Cardiac muscle cell (in vitro differentiated cells and primary cell): ENCODE measurements around the gene PBRM1. TPM values are rescaled to one million over a fixed set of nuclear protein-coding genes. Genes with fewer than 3 reads are reported as not detected.

Experiments
- DNase-seq, 2 donors: peaks; one replicate each; pipeline versions ENCODE4 v3.0.0 to v3.0.0-alpha.2; 2010 to 2017; ENCODE audit warnings: low read depth in 1 of 2, low spot score in 1 of 2
- H3K27ac ChIP-seq: fragments of 200-600 bp; sonication (generic); 2 replicates; pipeline ENCODE4 v1.5.1; 2016
- H3K27me3 ChIP-seq: fragments of 200-600 bp; sonication (generic); 2 replicates; pipeline ENCODE4 v1.6.0; 2016; ENCODE audit warnings: control low read depth
- H3K36me3 ChIP-seq: fragments of 200-600 bp; sonication (generic); 2 replicates; pipeline ENCODE4 v1.5.1; 2016; ENCODE audit warnings: control low read depth
- H3K4me1 ChIP-seq: fragments of 200-600 bp; sonication (generic); 2 replicates; pipeline ENCODE4 v1.8.1; 2017; ENCODE audit warnings: low read depth, mild to moderate bottlenecking, mixed run types
- H3K4me3 ChIP-seq: fragments of 200-600 bp; sonication (generic); 2 replicates; pipeline ENCODE4 v1.5.1; 2016; ENCODE audit warnings: mild to moderate bottlenecking
- H3K9me3 ChIP-seq: fragments of 200-600 bp; sonication (generic); 2 replicates; pipeline ENCODE4 v1.5.1; 2017; ENCODE audit warnings: low read depth, mild to moderate bottlenecking, control low read depth
- CTCF ChIP-seq: IDR thresholded peaks from 2 replicates; pipeline ENCODE4 v1.5.1; 2012; ENCODE audit warnings: low read depth, mild to moderate bottlenecking, low read length
- polyA plus RNA-seq: library from polyadenylated mRNA; unstranded; fragments of >200 nt; fragmentation: Nextera tagmentation; extraction: Ambion mirVana; gene quantifications from 2 replicates; pipeline ENCODE4 v1.2.1, GENCODE V29; 2016
- total RNA-seq: library from RNA; depleted of rRNA; stranded (reverse); fragments of >200 nt; gene quantifications from 2 replicates; pipeline ENCODE4 v1.2.3, GENCODE V29; 2016

Gene PBRM1
- total and polyA plus RNA-seq, 2 experiments from 2014 or later = 64.0 to 76.2 TPM

- Histone ChIP-seq H3K36me3 (no peaks in the 10 kb centered on the region), H3K4me1 (no peaks in the 10 kb centered on the region), H3K27ac (no peak overlapping the region), H3K27me3 (no peaks in the 10 kb centered on the region), H3K9me3 (no peaks in the 10 kb centered on the region), H3K4me3 (no peak overlapping the region)
- TF ChIP-seq CTCF = no peak
- DNase-seq = peak in 1 of 2 donors; percentile 27
These were observed 178.4 kb downstream of the PBRM1 start for GRCh38 chr3:52507359-52507758.

- no peak for DNase-seq
- TF ChIP-seq CTCF = no peak
- no peaks in the 10 kb centered on the region for H3K36me3 ChIP-seq
- H3K27me3 ChIP-seq = no peaks in the 10 kb centered on the region
- H3K9me3 ChIP-seq = no peaks in the 10 kb centered on the region
- no peak overlapping the region for H3K4me3 ChIP-seq
- no peaks in the 10 kb centered on the region for H3K4me1 ChIP-seq
- H3K27ac ChIP-seq = no peak overlapping the region
These were observed 179.3 kb downstream of the PBRM1 start for GRCh38 chr3:52506266-52506966.

GRCh38 chr3:52504977-52505376 is 180.7 kb downstream of the PBRM1 start:
- Histone ChIP-seq H3K4me3 (no peak overlapping the region), H3K27ac (no peak overlapping the region), H3K27me3 (no peaks in the 10 kb centered on the region), H3K36me3 (no peaks in the 10 kb centered on the region), H3K9me3 (no peaks in the 10 kb centered on the region), H3K4me1 (no peaks in the 10 kb centered on the region)
- TF ChIP-seq CTCF = no peak
- DNase-seq = no peak

GRCh38 chr3:52503788-52504424 is 181.8 kb downstream of the PBRM1 start:
- DNase-seq = no peak
- no peaks in the 10 kb centered on the region for H3K36me3 ChIP-seq

GRCh38 chr3:52502808-52503350 is 182.8 kb downstream of the PBRM1 start:
- no peak for TF ChIP-seq CTCF
- DNase-seq = no peak
- no peaks in the 10 kb centered on the region for H3K9me3 ChIP-seq
- H3K27me3 ChIP-seq = no peaks in the 10 kb centered on the region
- H3K36me3 ChIP-seq = no peaks in the 10 kb centered on the region
- no peak overlapping the region for H3K4me3 ChIP-seq
- H3K27ac ChIP-seq = no peak overlapping the region
- no peaks in the 10 kb centered on the region for H3K4me1 ChIP-seq

More at GRCh38 chr3:52503788-52504424, 181.8 kb downstream of the PBRM1 start:
- Histone ChIP-seq H3K27me3 (no peaks in the 10 kb centered on the region), H3K27ac (no peak overlapping the region), H3K4me1 (no peaks in the 10 kb centered on the region), H3K9me3 (no peaks in the 10 kb centered on the region), H3K4me3 (no peak overlapping the region)
- TF ChIP-seq CTCF = no peak
